ENCODE data around the gene NENF.

DNA sequence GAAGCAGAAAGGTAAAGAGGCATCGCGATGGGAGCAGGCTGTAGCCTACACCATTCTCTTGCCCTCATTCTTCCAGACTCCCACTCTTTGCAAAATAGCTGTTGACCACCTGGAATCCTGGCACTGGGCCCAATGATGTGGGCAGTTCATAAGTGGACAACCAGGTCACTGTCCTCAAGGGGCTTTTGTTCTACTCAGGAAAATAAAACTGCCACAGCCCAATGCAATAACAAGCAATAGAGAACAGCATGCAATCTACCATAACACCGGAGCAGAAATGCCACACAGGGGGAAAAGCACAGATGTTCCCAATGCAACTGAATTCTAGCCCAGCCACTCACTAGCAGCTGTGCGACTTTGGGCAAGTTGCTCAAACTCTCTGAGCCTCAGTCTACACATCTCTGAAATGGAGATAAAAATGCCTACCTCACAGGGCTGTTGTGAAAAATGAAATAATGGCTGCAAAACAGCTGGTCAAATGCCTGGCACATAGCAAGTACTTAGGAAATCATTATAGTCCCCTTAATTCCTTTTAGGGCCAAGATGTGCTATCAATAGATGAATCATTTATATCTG is 56.7 kb downstream of the NENF start:
- TF ChIP-seq EGR1 (IDR thresholded peaks at IDR 0.05; ENCODE audit: borderline replicate concordance in 1 of 2, low read depth in 2 of 2, low read length in 2 of 2), result no peak
- TF ChIP-seq, protein P1, sequence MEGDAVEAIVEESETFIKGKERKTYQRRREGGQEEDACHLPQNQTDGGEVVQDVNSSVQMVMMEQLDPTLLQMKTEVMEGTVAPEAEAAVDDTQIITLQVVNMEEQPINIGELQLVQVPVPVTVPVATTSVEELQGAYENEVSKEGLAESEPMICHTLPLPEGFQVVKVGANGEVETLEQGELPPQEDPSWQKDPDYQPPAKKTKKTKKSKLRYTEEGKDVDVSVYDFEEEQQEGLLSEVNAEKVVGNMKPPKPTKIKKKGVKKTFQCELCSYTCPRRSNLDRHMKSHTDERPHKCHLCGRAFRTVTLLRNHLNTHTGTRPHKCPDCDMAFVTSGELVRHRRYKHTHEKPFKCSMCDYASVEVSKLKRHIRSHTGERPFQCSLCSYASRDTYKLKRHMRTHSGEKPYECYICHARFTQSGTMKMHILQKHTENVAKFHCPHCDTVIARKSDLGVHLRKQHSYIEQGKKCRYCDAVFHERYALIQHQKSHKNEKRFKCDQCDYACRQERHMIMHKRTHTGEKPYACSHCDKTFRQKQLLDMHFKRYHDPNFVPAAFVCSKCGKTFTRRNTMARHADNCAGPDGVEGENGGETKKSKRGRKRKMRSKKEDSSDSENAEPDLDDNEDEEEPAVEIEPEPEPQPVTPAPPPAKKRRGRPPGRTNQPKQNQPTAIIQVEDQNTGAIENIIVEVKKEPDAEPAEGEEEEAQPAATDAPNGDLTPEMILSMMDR (IDR thresholded peaks at IDR 0.05 in 2 of 3, conservative IDR thresholded peaks at IDR 0.05 in 1 of 3; ENCODE audit: control insufficient read depth in 2 of 3, extremely low read depth in 1 of 3, insufficient read depth in 1 of 3, low read depth in 3 of 3, low read length in 3 of 3), result no peak
- no peak for TF ChIP-seq ZSCAN29 (IDR thresholded peaks at IDR 0.05)
- no peak for TF ChIP-seq YY1 (IDR thresholded peaks at IDR 0.05; ENCODE audit: low read depth, low read length)
- no peak for TF ChIP-seq MXI1 (IDR thresholded peaks at IDR 0.05; ENCODE audit: low read depth, low read length)
- TF ChIP-seq JUND (IDR thresholded peaks at IDR 0.05; ENCODE audit: low read depth, low read length), result no peak
- TF ChIP-seq POLR2AphosphoS2 (IDR thresholded peaks at IDR 0.05; ENCODE audit: low read depth, low read length), result no peak
- no peak for TF ChIP-seq NFYA (IDR thresholded peaks at IDR 0.05; ENCODE audit: borderline replicate concordance, low read depth, low read length)
- no peak for TF ChIP-seq SUPT20H (IDR thresholded peaks at IDR 0.05; ENCODE audit: borderline replicate concordance, control insufficient read depth, low read depth, low read length)
- TF ChIP-seq, protein P2, sequence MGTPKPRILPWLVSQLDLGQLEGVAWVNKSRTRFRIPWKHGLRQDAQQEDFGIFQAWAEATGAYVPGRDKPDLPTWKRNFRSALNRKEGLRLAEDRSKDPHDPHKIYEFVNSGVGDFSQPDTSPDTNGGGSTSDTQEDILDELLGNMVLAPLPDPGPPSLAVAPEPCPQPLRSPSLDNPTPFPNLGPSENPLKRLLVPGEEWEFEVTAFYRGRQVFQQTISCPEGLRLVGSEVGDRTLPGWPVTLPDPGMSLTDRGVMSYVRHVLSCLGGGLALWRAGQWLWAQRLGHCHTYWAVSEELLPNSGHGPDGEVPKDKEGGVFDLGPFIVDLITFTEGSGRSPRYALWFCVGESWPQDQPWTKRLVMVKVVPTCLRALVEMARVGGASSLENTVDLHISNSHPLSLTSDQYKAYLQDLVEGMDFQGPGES (IDR thresholded peaks at IDR 0.05), result no peak
- no peak for TF ChIP-seq POLR2AphosphoS5 (IDR thresholded peaks at IDR 0.05; ENCODE audit: low read length)
- TF ChIP-seq SMAD1 (IDR thresholded peaks at IDR 0.05; ENCODE audit: low read depth, partially characterized antibody), result no peak
- TF ChIP-seq POLR2A (IDR thresholded peaks at IDR 0.05; ENCODE audit: low read depth, low read length), result no peak

Measured in GM12878 (cell line).